ENCODE results near the gene BHLHA15. TPM values are rescaled to one million over a fixed set of nuclear protein-coding genes. Genes with fewer than 3 reads are reported as not detected.
A peak's percentile ranks its signal among the peaks of the same experiment; 100 is the strongest.

BHLHA15 gene
- total RNA-seq, 1 donor from 2014 or later = not detected

DNA sequence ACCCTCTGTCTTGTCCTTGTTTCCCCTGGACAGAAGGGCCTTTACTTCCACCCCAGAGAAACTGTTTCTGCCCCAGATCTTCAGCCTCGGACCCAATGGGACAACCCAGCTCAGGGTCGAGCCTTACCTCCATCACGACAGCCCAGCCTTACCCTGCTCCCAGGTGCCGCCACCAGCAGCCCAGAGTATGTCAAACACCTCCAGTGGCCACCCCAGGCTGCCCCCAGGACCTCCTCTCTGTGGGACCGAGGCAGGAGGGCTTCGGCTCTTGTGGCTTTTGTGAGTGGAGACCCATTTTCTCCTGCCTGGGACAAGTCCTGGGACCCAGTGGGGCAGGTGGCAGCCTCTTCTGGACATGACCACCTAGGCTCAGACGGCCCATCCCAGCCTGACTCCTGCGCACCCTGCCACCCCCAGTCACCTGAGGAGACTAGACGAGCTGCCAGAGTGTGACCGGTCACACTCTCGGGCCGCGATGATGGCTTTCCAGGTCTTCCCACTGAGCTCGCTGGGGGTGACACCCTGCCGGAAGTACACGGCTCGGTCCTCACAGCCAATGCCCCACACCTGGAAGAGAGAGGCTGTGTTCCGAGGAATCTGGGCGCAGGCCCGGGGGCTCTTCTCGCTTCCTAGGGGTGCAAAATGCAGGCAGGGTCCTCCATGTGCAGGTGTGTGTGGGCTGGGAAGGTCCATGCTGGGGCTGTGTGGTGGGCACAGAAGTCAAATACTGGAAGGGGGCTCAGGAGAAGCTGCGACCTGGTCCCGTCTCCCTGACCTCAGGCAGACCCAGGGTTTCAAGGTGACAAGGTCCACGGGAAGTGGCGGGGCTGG is 25.3 kb downstream of the BHLHA15 start:
- H3K27ac Mint-ChIP-seq = no peak overlapping the region
- H3K27me3 Mint-ChIP-seq (ENCODE audit: low read depth) = no peaks in the 10 kb centered on the region
- H3K4me1 Mint-ChIP-seq = no peaks in the 10 kb centered on the region
- TF ChIP-seq, protein P1, sequence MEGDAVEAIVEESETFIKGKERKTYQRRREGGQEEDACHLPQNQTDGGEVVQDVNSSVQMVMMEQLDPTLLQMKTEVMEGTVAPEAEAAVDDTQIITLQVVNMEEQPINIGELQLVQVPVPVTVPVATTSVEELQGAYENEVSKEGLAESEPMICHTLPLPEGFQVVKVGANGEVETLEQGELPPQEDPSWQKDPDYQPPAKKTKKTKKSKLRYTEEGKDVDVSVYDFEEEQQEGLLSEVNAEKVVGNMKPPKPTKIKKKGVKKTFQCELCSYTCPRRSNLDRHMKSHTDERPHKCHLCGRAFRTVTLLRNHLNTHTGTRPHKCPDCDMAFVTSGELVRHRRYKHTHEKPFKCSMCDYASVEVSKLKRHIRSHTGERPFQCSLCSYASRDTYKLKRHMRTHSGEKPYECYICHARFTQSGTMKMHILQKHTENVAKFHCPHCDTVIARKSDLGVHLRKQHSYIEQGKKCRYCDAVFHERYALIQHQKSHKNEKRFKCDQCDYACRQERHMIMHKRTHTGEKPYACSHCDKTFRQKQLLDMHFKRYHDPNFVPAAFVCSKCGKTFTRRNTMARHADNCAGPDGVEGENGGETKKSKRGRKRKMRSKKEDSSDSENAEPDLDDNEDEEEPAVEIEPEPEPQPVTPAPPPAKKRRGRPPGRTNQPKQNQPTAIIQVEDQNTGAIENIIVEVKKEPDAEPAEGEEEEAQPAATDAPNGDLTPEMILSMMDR (IDR thresholded peaks at IDR 0.05; ENCODE audit: unreplicated experiment) = no peak
- no peak for DNase-seq (ENCODE audit: low spot score in 2 of 2, unreplicated experiment in 2 of 2)
- no peak overlapping the region for H3K4me3 Mint-ChIP-seq
- H3K36me3 Mint-ChIP-seq = peaks cover 16% of the 10 kb centered on the region
- no peaks in the 10 kb centered on the region for H3K9me3 Mint-ChIP-seq

DNA sequence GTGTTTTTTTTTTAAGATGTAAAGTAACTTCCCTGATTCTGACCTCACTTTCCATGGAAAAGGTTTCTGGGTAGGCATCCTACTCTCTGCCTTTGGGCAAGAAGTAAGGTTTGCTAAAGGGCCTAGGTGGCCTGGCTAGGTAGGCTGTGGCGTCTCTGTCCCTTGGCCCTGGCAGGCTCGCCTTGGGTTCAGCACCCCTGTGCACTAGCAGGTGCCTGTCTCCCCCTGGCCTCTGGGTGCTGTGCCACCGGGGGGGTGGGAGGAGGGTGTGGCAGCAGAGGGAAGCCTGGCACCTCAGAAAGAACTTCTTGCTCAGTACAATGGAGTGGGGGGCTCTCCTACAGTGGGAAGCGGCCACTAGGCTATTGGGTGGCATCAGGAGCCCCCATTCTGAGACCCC is 26.8 kb downstream of the BHLHA15 start:
- peaks cover 16% of the 10 kb centered on the region for H3K36me3 Mint-ChIP-seq
- no peaks in the 10 kb centered on the region for H3K27me3 Mint-ChIP-seq (ENCODE audit: low read depth)
- H3K4me1 Mint-ChIP-seq = no peaks in the 10 kb centered on the region
- no peak for DNase-seq (ENCODE audit: low spot score in 2 of 2, unreplicated experiment in 2 of 2)
- no peaks in the 10 kb centered on the region for H3K9me3 Mint-ChIP-seq
- no peak overlapping the region for H3K27ac Mint-ChIP-seq
- TF ChIP-seq, protein P1 (IDR thresholded peaks at IDR 0.05; ENCODE audit: unreplicated experiment) = no peak
- H3K4me3 Mint-ChIP-seq = no peak overlapping the region

DNA sequence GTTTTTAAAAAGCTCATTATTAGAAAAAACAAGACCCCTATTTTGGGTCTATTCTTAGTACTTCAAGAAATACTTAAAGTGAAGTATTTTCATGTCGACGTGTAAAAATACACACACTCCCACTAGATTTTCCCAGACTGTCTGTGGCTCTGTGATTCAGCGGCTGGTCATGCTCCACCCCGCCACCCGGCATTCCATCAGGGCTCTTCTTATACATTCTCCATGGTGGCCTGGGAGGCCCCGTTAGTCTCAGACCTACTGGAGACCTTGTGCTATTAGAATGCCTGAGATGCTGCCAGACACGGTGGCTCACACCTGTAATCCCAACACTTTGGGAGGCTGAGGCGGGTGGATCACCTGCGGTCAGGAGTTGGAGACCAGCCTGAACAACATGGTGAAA is 27.7 kb downstream of the BHLHA15 start:
- DNase-seq (ENCODE audit: low spot score in 2 of 2, unreplicated experiment in 2 of 2) = no peak
- Mint-ChIP-seq H3K9me3 (no peaks in the 10 kb centered on the region), H3K4me1 (no peaks in the 10 kb centered on the region), H3K4me3 (no peak overlapping the region), H3K27me3 (ENCODE audit: low read depth) (no peaks in the 10 kb centered on the region), H3K27ac (no peak overlapping the region), H3K36me3 (peaks cover 14% of the 10 kb centered on the region)
- TF ChIP-seq, protein P1 (IDR thresholded peaks at IDR 0.05; ENCODE audit: unreplicated experiment) = no peak

DNA sequence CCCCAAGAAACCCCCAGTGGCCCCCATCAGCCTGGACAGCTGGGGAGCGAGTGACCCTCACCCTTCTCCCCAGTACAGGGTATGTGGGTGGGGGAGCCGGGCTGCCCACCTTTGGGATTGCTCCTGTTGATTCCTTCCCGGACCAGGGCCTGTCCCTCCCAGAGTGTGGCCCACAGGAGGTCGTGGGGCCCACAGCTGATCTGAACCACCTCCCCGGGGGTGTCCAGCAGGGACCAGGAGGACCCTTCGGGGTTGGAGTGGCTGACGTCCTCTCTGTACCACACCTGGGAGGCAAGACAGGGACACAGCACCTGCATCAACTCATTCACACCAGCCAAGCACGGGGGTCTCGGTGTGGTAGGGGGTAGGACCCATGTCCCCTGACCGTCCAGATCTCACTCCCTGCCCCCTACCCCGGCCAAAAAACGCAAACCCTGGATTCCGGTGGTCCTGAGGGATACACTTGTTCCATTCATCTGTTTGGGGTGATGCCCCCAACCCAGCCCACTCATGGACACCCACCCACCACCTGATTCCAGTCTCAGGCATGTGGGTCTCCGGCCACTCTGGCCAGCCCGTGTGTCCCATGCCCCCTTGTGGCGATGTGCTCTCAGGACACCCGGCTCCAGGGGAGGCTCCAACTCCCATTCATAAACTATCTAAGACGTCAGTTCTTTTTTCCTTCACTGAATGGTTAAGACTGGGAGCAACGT is 29.9 kb downstream of the BHLHA15 start:
- Mint-ChIP-seq H3K36me3 (peaks cover 11% of the 10 kb centered on the region), H3K9me3 (no peaks in the 10 kb centered on the region), H3K27ac (no peak overlapping the region), H3K27me3 (ENCODE audit: low read depth) (no peaks in the 10 kb centered on the region), H3K4me1 (no peaks in the 10 kb centered on the region), H3K4me3 (no peak overlapping the region)
- TF ChIP-seq, protein P1 (IDR thresholded peaks at IDR 0.05; ENCODE audit: unreplicated experiment) = peak; percentile 64
- no peak for DNase-seq (ENCODE audit: low spot score in 2 of 2, unreplicated experiment in 2 of 2)

DNA sequence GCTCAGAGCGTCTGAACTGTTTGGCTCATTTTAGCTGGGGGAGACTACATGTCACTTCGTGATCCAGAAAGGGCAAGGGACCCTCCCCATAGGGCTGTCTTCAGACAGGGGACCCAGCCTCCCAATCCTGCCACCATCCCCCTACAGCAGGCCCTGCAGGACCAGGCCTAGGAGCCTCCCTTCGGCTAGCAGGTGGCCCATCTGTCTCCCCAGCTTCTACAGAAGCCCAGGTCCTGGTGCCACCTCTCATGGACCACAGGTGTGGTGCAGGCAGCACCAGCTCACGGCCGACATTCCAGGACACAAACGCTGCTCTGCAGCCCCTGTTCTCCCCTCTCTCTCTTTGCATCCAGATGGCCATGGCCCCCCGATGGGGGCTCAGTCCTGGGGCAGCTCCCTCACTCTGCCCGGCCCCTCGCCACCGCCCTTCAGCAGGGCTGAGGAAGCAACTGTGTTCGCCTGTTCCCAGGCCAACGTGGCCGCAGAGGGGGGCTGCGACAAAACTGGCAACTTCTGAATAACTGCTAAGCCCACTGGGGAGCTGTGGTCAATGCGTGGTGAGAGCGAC is 30.5 kb downstream of the BHLHA15 start:
- TF ChIP-seq, protein P1 (IDR thresholded peaks at IDR 0.05; ENCODE audit: unreplicated experiment) = no peak
- Mint-ChIP-seq H3K4me1 (no peaks in the 10 kb centered on the region), H3K27ac (no peak overlapping the region), H3K36me3 (peaks cover 11% of the 10 kb centered on the region), H3K4me3 (no peak overlapping the region), H3K27me3 (ENCODE audit: low read depth) (no peaks in the 10 kb centered on the region), H3K9me3 (no peaks in the 10 kb centered on the region)
- no peak for DNase-seq (ENCODE audit: low spot score in 2 of 2, unreplicated experiment in 2 of 2)
